OCI-LY1 (cell line): ENCODE data around the gene CERS6.

ENCODE experiments used
- H2AFZ ChIP-seq: fragments of 200-600 bp; sonication (generic), shearing (Covaris generic); 2 replicates; pipeline ENCODE4 v1.6.0; 2014; ENCODE audit warnings: antibody characterized with exemption, mild to moderate bottlenecking, low read length
- H3F3A ChIP-seq: fragments of 200-600 bp; sonication (generic), shearing (Covaris generic); 2 replicates; pipeline ENCODE4 v1.6.0; 2014; ENCODE audit warnings: mild to moderate bottlenecking, antibody characterized with exemption, low read length, moderate library complexity; ENCODE audit not compliant: insufficient read depth
- H3K27ac ChIP-seq: fragments of 200-600 bp; sonication (generic); 2 replicates; pipeline ENCODE4 v1.5.1; 2014; ENCODE audit warnings: low read length, mixed run types, mild to moderate bottlenecking, low read depth; ENCODE audit not compliant: poor library complexity, severe bottlenecking
- H3K27me3 ChIP-seq: fragments of 200-600 bp; sonication (generic); 2 replicates; pipeline ENCODE4 v1.6.0; 2014; ENCODE audit warnings: antibody characterized with exemption, mild to moderate bottlenecking, low read length, moderate library complexity; ENCODE audit not compliant: insufficient read depth
- H3K36me3 ChIP-seq: fragments of 200-600 bp; sonication (generic); 2 replicates; pipeline ENCODE4 v1.6.1; 2014; ENCODE audit warnings: mild to moderate bottlenecking, antibody characterized with exemption, low read length, moderate library complexity, mixed read lengths; ENCODE audit not compliant: insufficient read depth
- H3K4me1 ChIP-seq: fragments of 200-600 bp; sonication (generic); 2 replicates; pipeline ENCODE4 v1.5.1; 2014; ENCODE audit warnings: mild to moderate bottlenecking, low read length, moderate library complexity; ENCODE audit not compliant: insufficient read depth, severe bottlenecking
- H3K4me2 ChIP-seq: fragments of 200-600 bp; sonication (generic), shearing (Covaris generic); 2 replicates; pipeline ENCODE4 v1.6.1; 2014; ENCODE audit warnings: low read length
- H3K4me3 ChIP-seq: fragments of 200-600 bp; sonication (generic); 2 replicates; pipeline ENCODE4 v1.5.1; 2014; ENCODE audit warnings: low read length, low read depth, mild to moderate bottlenecking, mixed read lengths; ENCODE audit not compliant: poor library complexity, severe bottlenecking
- H3K79me2 ChIP-seq: fragments of 200-600 bp; shearing (Covaris generic); 2 replicates; pipeline ENCODE4 v1.6.1; 2016; ENCODE audit warnings: mixed run types, low read length, mixed read lengths; ENCODE audit not compliant: insufficient read depth
- H3K9ac ChIP-seq: fragments of 200-600 bp; sonication (generic), shearing (Covaris generic); 2 replicates; pipeline ENCODE4 v1.6.1; 2014; ENCODE audit warnings: mild to moderate bottlenecking, low read length, mixed read lengths
- H3K9me2 ChIP-seq: fragments of 200-600 bp; sonication (generic), shearing (Covaris generic); 2 replicates; pipeline ENCODE4 v1.6.1; 2014; ENCODE audit warnings: low read depth, mild to moderate bottlenecking, low read length, mixed read lengths
- H3K9me3 ChIP-seq: fragments of 200-600 bp; shearing (Covaris generic); 2 replicates; pipeline ENCODE4 v1.6.1; 2014; ENCODE audit warnings: low read length, mixed read lengths
- H4K20me1 ChIP-seq: fragments of 200-600 bp; sonication (generic), shearing (Covaris generic); 2 replicates; pipeline ENCODE4 v1.6.0; 2016; ENCODE audit warnings: mild to moderate bottlenecking, low read length; ENCODE audit not compliant: insufficient read depth
- EZH2 ChIP-seq: fragments of 200-600 bp; sonication (generic), shearing (Covaris generic); IDR thresholded peaks from 2 replicates; pipeline ENCODE4 v1.8.0; 2017; ENCODE audit warnings: borderline replicate concordance, mixed run types, mild to moderate bottlenecking, antibody characterized with exemption, low read length, moderate library complexity, mixed read lengths
- TF ChIP-seq, protein P1 (sequence below): fragments of 200-600 bp; sonication (generic), shearing (Covaris generic); IDR thresholded peaks from 2 replicates; pipeline ENCODE4 v1.5.1; 2017; ENCODE audit warnings: mild to moderate bottlenecking, antibody characterized with exemption, low read length, moderate library complexity, mixed read lengths

The CERS6 gene

DNA sequence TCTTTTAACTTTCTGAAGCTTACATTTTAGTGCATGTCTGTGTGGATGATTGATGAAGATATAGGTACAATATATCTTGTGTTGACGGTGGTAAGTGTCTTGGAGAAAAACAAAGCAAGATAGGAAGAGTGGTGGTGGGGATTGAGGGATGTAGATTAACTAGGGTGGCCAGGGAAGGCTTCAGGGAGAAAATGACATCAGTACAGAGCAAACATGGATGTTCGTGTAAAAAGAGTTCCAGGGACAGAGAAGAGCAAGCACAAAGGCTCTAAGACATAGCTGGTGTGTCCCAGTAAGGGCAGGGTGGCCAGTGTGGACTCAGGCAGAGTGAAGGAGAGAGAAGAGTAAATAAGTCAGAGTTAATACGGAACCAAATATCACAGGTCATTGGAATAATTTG is 2.7 kb upstream of the CERS6 start:
- no peaks in the 10 kb centered on the region for H4K20me1 ChIP-seq
- H3K27me3 ChIP-seq = no peaks in the 10 kb centered on the region
- no peak overlapping the region for H2AFZ ChIP-seq
- H3K79me2 ChIP-seq = no peaks in the 10 kb centered on the region
- H3K9me3 ChIP-seq = no peaks in the 10 kb centered on the region
- H3K4me2 ChIP-seq = no peak overlapping the region
- no peak overlapping the region for H3K27ac ChIP-seq
- no peak overlapping the region for H3K4me3 ChIP-seq
- H3K36me3 ChIP-seq = no peaks in the 10 kb centered on the region
- no peak overlapping the region for H3K9ac ChIP-seq
- no peaks in the 10 kb centered on the region for H3F3A ChIP-seq
- no peak for TF ChIP-seq EZH2
- TF ChIP-seq, protein P1, sequence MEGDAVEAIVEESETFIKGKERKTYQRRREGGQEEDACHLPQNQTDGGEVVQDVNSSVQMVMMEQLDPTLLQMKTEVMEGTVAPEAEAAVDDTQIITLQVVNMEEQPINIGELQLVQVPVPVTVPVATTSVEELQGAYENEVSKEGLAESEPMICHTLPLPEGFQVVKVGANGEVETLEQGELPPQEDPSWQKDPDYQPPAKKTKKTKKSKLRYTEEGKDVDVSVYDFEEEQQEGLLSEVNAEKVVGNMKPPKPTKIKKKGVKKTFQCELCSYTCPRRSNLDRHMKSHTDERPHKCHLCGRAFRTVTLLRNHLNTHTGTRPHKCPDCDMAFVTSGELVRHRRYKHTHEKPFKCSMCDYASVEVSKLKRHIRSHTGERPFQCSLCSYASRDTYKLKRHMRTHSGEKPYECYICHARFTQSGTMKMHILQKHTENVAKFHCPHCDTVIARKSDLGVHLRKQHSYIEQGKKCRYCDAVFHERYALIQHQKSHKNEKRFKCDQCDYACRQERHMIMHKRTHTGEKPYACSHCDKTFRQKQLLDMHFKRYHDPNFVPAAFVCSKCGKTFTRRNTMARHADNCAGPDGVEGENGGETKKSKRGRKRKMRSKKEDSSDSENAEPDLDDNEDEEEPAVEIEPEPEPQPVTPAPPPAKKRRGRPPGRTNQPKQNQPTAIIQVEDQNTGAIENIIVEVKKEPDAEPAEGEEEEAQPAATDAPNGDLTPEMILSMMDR = no peak
- no peaks in the 10 kb centered on the region for H3K4me1 ChIP-seq
- no peaks in the 10 kb centered on the region for H3K9me2 ChIP-seq

DNA sequence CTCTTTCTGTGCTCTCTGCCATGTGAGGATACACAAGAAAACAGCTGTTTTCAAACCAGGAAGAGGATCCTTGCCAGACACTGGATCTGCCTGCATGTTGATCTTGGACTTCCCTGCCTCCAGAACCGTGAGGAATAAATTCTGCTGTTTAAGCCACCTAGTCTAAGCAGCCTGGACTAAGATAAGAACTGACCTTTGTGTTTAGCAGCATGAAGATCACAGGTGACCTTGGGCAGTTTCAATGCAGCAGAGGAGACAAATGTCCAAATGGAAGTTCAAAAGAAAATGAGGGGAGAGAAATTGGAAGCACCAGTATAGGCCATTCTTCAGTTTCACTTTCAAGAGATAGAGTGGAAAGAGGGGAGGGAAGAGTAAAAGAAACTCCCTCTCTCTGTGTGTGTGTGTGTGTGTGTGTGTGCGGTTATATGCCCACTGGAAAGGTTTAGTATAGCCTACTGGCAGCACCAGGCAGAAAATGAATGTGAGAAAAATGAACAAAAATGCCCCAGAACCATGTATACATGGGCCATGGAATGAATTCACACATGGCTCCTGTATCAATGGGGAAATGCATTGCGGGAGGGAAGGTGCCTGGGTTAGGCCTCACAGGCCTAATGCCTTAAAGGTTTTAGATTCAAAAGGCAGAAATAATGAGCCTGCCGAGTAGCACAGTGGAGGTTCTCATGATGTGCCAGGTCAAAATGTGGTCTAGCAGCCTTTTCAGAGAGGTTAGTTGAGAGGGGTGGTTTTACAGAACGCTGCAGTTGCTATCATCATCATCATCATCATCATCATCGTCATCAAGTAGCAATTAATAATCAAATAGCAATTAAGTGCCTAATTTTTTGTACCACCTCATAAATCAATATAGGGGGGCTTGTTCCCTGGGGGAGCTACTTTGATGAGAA is 1.1 kb upstream of the CERS6 start:
- H2AFZ ChIP-seq = no peak overlapping the region
- no peaks in the 10 kb centered on the region for H3K9me3 ChIP-seq
- H3K4me1 ChIP-seq = no peaks in the 10 kb centered on the region
- no peaks in the 10 kb centered on the region for H3K27me3 ChIP-seq
- no peaks in the 10 kb centered on the region for H3K79me2 ChIP-seq
- no peaks in the 10 kb centered on the region for H3K36me3 ChIP-seq
- H3F3A ChIP-seq = no peaks in the 10 kb centered on the region
- no peaks in the 10 kb centered on the region for H4K20me1 ChIP-seq
- H3K27ac ChIP-seq = no peak overlapping the region
- H3K4me2 ChIP-seq = no peak overlapping the region
- H3K9ac ChIP-seq = no peak overlapping the region
- H3K4me3 ChIP-seq = no peak overlapping the region
- H3K9me2 ChIP-seq = no peaks in the 10 kb centered on the region
- TF ChIP-seq, protein P1 = no peak
- TF ChIP-seq EZH2 = no peak

DNA sequence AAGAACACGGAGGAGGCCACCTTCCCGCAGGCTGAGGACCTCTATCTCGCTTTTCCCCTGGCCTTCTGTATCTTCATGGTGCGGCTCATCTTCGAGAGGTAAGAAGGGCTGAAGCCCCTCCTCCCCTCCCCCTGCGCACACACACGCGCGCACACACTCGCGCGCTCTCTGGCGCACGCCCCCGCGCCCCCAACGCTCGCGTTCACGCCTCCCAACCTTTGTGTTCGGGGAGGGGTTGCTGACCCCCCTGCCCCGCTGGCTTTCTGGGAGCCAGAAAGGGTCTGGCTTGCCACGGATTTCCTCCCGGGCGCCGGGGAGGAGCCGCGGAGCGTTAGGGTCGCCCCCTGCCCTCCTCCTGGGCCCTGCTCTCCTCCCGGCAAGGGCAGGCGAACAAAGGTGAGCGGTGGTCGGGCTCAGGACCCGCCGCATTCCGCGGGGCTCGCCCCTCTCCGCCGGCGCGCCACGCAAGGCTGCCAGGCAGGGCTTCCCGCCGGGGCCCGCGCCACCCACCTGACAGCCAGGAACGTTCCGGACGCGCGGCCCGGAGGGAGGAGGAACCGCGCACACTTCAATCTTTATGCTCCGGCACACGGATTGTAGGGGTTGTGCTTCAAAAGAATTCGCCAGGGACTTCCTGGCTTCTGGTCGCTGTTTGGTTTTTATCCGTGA is 583 bp downstream of the CERS6 start:
- no peaks in the 10 kb centered on the region for H3K4me1 ChIP-seq
- no peaks in the 10 kb centered on the region for H3K9me2 ChIP-seq
- H3F3A ChIP-seq = no peaks in the 10 kb centered on the region
- H3K36me3 ChIP-seq = no peaks in the 10 kb centered on the region
- H3K9ac ChIP-seq = no peak overlapping the region
- no peak overlapping the region for H3K4me3 ChIP-seq
- no peaks in the 10 kb centered on the region for H3K9me3 ChIP-seq
- H3K27me3 ChIP-seq = no peaks in the 10 kb centered on the region
- TF ChIP-seq, protein P1 = no peak
- no peak for TF ChIP-seq EZH2
- no peak overlapping the region for H2AFZ ChIP-seq
- H3K4me2 ChIP-seq = no peak overlapping the region
- no peaks in the 10 kb centered on the region for H4K20me1 ChIP-seq
- no peaks in the 10 kb centered on the region for H3K79me2 ChIP-seq
- no peak overlapping the region for H3K27ac ChIP-seq
